ENCODE measurements around the gene LDHA.

GRCh38 chr11:18364495-18365073 is 29.8 kb upstream of the LDHA start:
- TF ChIP-seq SMAD3 (CRISPR knock-in tag; IDR thresholded peaks at IDR 0.05; ENCODE audit: borderline replicate concordance) (no peak), IRF2 (CRISPR knock-in tag; IDR thresholded peaks at IDR 0.05; ENCODE audit: borderline replicate concordance, low read depth) (no peak), MAX (CRISPR knock-in tag; IDR thresholded peaks at IDR 0.05) (no peak), FOXP4 (CRISPR knock-in tag; IDR thresholded peaks at IDR 0.05) (no peak), MXD4 (CRISPR knock-in tag; IDR thresholded peaks at IDR 0.05; ENCODE audit: borderline replicate concordance) (no peak), SMAD4 (CRISPR knock-in tag; IDR thresholded peaks at IDR 0.05) (no peak), SP1 (CRISPR knock-in tag; conservative IDR thresholded peaks at IDR 0.05) (no peak), TP53 (CRISPR knock-in tag; IDR thresholded peaks at IDR 0.05) (no peak), ESRRA (CRISPR knock-in tag; IDR thresholded peaks at IDR 0.05; ENCODE audit: borderline replicate concordance) (no peak)
- TF ChIP-seq, protein P1, sequence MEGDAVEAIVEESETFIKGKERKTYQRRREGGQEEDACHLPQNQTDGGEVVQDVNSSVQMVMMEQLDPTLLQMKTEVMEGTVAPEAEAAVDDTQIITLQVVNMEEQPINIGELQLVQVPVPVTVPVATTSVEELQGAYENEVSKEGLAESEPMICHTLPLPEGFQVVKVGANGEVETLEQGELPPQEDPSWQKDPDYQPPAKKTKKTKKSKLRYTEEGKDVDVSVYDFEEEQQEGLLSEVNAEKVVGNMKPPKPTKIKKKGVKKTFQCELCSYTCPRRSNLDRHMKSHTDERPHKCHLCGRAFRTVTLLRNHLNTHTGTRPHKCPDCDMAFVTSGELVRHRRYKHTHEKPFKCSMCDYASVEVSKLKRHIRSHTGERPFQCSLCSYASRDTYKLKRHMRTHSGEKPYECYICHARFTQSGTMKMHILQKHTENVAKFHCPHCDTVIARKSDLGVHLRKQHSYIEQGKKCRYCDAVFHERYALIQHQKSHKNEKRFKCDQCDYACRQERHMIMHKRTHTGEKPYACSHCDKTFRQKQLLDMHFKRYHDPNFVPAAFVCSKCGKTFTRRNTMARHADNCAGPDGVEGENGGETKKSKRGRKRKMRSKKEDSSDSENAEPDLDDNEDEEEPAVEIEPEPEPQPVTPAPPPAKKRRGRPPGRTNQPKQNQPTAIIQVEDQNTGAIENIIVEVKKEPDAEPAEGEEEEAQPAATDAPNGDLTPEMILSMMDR (IDR thresholded peaks at IDR 0.05): no peak

Measured in WTC11 (cell line).